GM12892 (cell line): ENCODE data around the gene EML1.

Source experiments
- POLR2A ChIP-seq: IDR thresholded peaks from 2 replicates; pipeline ENCODE4 v1.6.1; 2011; ENCODE audit warnings: low read depth, low read length, control low read depth
- TAF1 ChIP-seq: IDR thresholded peaks from 2 replicates; pipeline ENCODE4 v1.6.1; 2011; ENCODE audit warnings: low read depth, mild to moderate bottlenecking, control low read depth, low read length, borderline replicate concordance

GRCh38 chr14:99929601-99930000 lies 136.4 kb downstream of the EML1 start:
- TF ChIP-seq POLR2A (no peak), TAF1 (no peak)
